ENCODE results near the gene PRSS27. TPM values are rescaled to one million over a fixed set of nuclear protein-coding genes. Genes with fewer than 3 reads are reported as not detected.
"Not testable (repeated sequence)": the region's sequence is repeated elsewhere in the genome, so short reads cannot be mapped to it uniquely, and the experiment has no call there.

The PRSS27 gene
- total RNA-seq, 1 experiment from 2014 or later = 2.0 TPM

DNA sequence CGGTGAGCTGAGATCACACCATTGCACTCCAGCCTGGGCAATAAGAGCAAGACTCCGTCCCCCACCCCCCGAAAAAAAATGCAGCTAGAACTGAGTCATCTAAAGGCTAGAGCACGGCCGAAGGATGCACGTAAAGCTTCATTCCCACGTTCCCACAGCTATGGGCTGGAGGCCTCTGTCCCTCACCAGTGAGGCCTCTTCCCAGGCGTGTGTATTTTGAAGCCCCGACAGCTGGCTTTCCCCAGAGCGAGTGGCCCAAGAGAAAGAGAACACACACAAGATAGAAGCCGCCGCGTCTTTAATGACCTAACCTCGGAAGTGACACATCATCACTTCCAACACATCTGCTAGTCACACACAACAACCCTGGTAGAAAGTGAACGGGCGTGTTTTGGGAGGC is 44.3 kb downstream of the PRSS27 start:
- Histone ChIP-seq H3K36me3 (replicated peaks; ENCODE audit: control insufficient read depth, insufficient read depth, low read length) (no peaks in the 10 kb centered on the region), H3K27me3 (ENCODE audit: control insufficient read depth, insufficient read depth, low read length) (no peaks in the 10 kb centered on the region), H3K4me3 (ENCODE audit: insufficient read depth, low read depth, low read length) (no peak overlapping the region)
- DNase-seq = no peak

GRCh38 chr16:2675021-2675420 is 45.0 kb downstream of the PRSS27 start:
- Histone ChIP-seq H3K27me3 (ENCODE audit: control insufficient read depth, insufficient read depth, low read length) (no peaks in the 10 kb centered on the region), H3K36me3 (replicated peaks; ENCODE audit: control insufficient read depth, insufficient read depth, low read length) (no peaks in the 10 kb centered on the region), H3K4me3 (ENCODE audit: insufficient read depth, low read depth, low read length) (no peak overlapping the region)
- DNase-seq = no peak

- Histone ChIP-seq H3K4me3 (ENCODE audit: insufficient read depth, low read depth, low read length) (peak overlapping the region; percentile 45), H3K36me3 (replicated peaks; ENCODE audit: control insufficient read depth, insufficient read depth, low read length) (no peaks in the 10 kb centered on the region), H3K27me3 (ENCODE audit: control insufficient read depth, insufficient read depth, low read length) (no peaks in the 10 kb centered on the region)
- DNase-seq = peak; percentile 100
These were observed 46.7 kb downstream of the PRSS27 start for GRCh38 chr16:2673066-2673999.

DNA sequence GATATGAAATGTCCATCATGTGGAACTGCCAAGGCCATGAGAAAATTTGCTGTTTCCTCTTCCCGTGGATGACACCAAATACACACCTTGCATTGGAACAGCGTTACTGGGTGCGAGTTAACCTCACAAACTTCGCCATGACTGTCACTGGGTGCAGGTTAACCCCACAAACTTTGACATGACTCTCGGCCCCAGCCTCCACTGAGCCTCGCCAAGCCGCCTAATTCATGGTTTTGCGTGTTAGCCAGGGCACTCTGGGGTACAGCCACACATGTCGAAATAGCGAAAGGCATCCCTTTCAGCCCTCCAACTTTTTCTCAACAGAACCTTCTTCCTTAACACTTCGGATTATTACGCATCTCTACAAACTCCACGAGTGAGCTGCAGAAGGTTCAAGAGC is 48.3 kb downstream of the PRSS27 start:
- Histone ChIP-seq H3K4me3 (ENCODE audit: insufficient read depth, low read depth, low read length) (no peak overlapping the region), H3K36me3 (replicated peaks; ENCODE audit: control insufficient read depth, insufficient read depth, low read length) (no peaks in the 10 kb centered on the region), H3K27me3 (ENCODE audit: control insufficient read depth, insufficient read depth, low read length) (no peaks in the 10 kb centered on the region)
- DNase-seq = no peak

- not testable (repeated sequence) for H3K27me3 ChIP-seq (ENCODE audit: control insufficient read depth, insufficient read depth, low read length); H3K4me3 ChIP-seq (ENCODE audit: insufficient read depth, low read depth, low read length); H3K36me3 ChIP-seq (replicated peaks; ENCODE audit: control insufficient read depth, insufficient read depth, low read length); DNase-seq
These were observed 48.8 kb downstream of the PRSS27 start for GRCh38 chr16:2671193-2671592.

DNA sequence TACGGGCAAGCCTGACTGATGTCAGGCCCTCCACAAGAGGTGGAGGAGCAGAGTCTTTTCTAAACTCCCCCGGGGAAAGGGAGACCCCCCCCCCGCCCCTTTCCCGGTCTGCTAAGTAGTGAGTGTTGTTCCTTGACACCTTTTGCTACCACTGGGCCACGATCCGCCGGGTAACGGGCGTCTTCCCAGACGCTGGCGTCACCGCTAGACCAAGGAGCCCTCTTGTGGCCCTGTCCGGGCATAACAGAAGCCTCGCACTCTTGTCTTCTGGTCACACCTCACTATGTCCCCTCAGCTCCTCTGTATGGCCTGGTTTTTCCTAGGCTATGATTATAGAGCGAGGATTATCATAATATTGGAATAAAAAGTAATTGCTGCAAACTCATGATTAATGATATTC is 50.0 kb downstream of the PRSS27 start:
- not testable (repeated sequence) for H3K27me3 ChIP-seq (ENCODE audit: control insufficient read depth, insufficient read depth, low read length); H3K36me3 ChIP-seq (replicated peaks; ENCODE audit: control insufficient read depth, insufficient read depth, low read length); H3K4me3 ChIP-seq (ENCODE audit: insufficient read depth, low read depth, low read length); DNase-seq

DNA sequence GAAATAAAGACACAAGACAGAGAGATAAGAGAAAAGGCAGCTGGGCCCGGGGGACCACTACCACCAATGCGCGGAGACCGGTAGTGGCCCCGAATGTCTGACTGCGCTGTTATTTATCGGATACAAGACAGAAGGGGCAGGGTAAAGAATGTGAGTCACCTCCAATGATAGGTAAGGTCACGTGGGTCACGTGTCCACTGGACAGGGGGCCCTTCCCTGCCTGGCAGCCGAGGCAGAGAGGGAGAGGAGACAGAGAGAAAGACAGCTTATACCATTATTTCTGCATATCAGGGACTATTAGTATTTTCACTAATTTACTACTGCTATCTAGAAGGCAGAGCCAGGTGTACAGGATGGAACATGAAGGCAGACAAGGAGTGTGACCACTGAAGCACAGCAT is 50.4 kb downstream of the PRSS27 start:
- not testable (repeated sequence) for H3K36me3 ChIP-seq (replicated peaks; ENCODE audit: control insufficient read depth, insufficient read depth, low read length); H3K4me3 ChIP-seq (ENCODE audit: insufficient read depth, low read depth, low read length); DNase-seq; H3K27me3 ChIP-seq (ENCODE audit: control insufficient read depth, insufficient read depth, low read length)

GRCh38 chr16:2666671-2667070 is 53.4 kb downstream of the PRSS27 start:
- H3K27me3 ChIP-seq (ENCODE audit: control insufficient read depth, insufficient read depth, low read length); DNase-seq; H3K4me3 ChIP-seq (ENCODE audit: insufficient read depth, low read depth, low read length); H3K36me3 ChIP-seq (replicated peaks; ENCODE audit: control insufficient read depth, insufficient read depth, low read length): not testable (repeated sequence)

GRCh38 chr16:2664574-2664982 is 55.4 kb downstream of the PRSS27 start:
- no peak for DNase-seq
- Histone ChIP-seq H3K36me3 (replicated peaks; ENCODE audit: control insufficient read depth, insufficient read depth, low read length) (no peaks in the 10 kb centered on the region), H3K27me3 (ENCODE audit: control insufficient read depth, insufficient read depth, low read length) (no peaks in the 10 kb centered on the region), H3K4me3 (ENCODE audit: insufficient read depth, low read depth, low read length) (no peak overlapping the region)

DNA sequence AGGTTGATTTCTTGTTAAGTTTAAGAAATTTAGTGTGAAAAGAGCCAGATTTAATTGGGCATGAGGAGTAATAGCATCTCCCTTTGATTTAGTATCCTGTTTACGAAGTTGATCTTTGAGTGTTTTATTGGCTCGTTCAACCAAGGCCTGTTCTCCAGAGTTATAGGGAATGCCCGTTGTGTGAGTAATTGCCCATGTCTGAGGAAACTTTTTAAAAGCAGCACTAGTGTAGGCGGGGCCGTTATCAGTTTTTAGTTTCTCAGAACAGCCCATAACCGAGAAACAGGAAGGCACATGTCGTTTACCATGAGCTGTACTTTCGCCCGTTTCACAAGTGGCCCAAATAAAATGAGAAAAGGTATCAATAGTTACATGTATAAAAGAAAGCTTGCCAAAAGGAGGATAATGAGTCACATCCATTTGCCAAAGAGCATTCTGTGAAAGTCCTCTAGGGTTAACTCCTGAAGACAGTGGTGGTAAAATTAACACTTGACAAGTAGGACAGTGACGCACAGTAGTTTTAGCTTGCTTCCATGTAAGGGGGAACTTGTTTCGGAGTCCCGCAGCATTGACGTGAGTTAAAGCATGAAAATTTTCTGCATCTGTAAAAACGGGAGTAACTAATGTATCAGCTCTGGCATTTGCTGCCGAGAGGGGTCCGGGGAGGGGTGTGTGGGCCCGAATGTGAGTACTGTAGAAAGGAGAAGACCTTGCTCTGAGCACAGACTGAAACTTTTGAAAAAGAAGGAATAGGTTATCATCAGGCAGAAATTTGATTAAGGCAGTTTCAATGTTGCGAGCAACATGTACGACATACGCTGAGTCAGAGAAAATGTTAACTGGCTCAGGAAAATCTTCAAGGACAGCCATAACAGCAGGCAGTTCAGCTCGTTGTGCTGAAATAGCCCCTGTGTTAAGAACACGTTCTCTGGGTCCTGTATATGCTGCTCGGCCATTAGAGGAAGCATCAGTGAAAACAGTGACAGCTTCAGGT is 56.2 kb downstream of the PRSS27 start:
- no peak for DNase-seq
- Histone ChIP-seq H3K36me3 (replicated peaks; ENCODE audit: control insufficient read depth, insufficient read depth, low read length) (no peaks in the 10 kb centered on the region), H3K4me3 (ENCODE audit: insufficient read depth, low read depth, low read length) (no peak overlapping the region), H3K27me3 (ENCODE audit: control insufficient read depth, insufficient read depth, low read length) (no peaks in the 10 kb centered on the region)

Other genes with a start within 250 kb of the PRSS27 start
- gene NTN3, start 248.9 kb downstream of the PRSS27 start, total RNA-seq (2014; rRNA removed; shearing (Covaris generic)) = 0.73 TPM in 1 of 2 replicates, not detected in the other
- gene TBC1D24, start 245.1 kb downstream of the PRSS27 start, total RNA-seq (2014; rRNA removed; shearing (Covaris generic)) = 12.3 and 13.5 TPM in 2 replicates
- 40.5 and 56.4 TPM in 2 replicates for gene ATP6V0C, start 206.3 kb downstream of the PRSS27 start, total RNA-seq (2014; rRNA removed; shearing (Covaris generic))
- 50.5 and 62.3 TPM in 2 replicates for gene AMDHD2, start 199.9 kb downstream of the PRSS27 start, total RNA-seq (2014; rRNA removed; shearing (Covaris generic))
- not detected in 2 replicates for gene CEMP1, start 188.8 kb downstream of the PRSS27 start, total RNA-seq (2014; rRNA removed; shearing (Covaris generic))
- 11.4 and 21.7 TPM in 2 replicates for gene PDPK1, start 182.2 kb downstream of the PRSS27 start, total RNA-seq (2014; rRNA removed; shearing (Covaris generic))
- gene KCTD5, start 37.7 kb downstream of the PRSS27 start, total RNA-seq (2014; rRNA removed; shearing (Covaris generic)) = 35.2 and 36.7 TPM in 2 replicates
- gene SRRM2, start 32.4 kb upstream of the PRSS27 start, total RNA-seq (2014; rRNA removed; shearing (Covaris generic)) = 69.0 and 96.1 TPM in 2 replicates
- gene ELOB, start 57.1 kb upstream of the PRSS27 start, total RNA-seq (2014; rRNA removed; shearing (Covaris generic)) = 236 and 269 TPM in 2 replicates
- gene PRSS33, start 67.3 kb upstream of the PRSS27 start, total RNA-seq (2014; rRNA removed; shearing (Covaris generic)) = not detected in 2 replicates
- gene PRSS41, start 78.2 kb upstream of the PRSS27 start, total RNA-seq (2014; rRNA removed; shearing (Covaris generic)) = not detected in 2 replicates
- 0.42 and 1.5 TPM in 2 replicates for gene PRSS21, start 97.0 kb upstream of the PRSS27 start, total RNA-seq (2014; rRNA removed; shearing (Covaris generic))
- not detected in 2 replicates for gene ZG16B, start 110.1 kb upstream of the PRSS27 start, total RNA-seq (2014; rRNA removed; shearing (Covaris generic))
- gene PRSS22, start 137.9 kb upstream of the PRSS27 start, total RNA-seq (2014; rRNA removed; shearing (Covaris generic)) = 0.80 and 0.85 TPM in 2 replicates
- gene FLYWCH2, start 163.0 kb upstream of the PRSS27 start, total RNA-seq (2014; rRNA removed; shearing (Covaris generic)) = 55.2 and 94.1 TPM in 2 replicates
- gene FLYWCH1, start 191.7 kb upstream of the PRSS27 start, total RNA-seq (2014; rRNA removed; shearing (Covaris generic)) = 22.7 and 33.5 TPM in 2 replicates
- 17.6 and 20.9 TPM in 2 replicates for gene KREMEN2, start 244.1 kb upstream of the PRSS27 start, total RNA-seq (2014; rRNA removed; shearing (Covaris generic))
- 62.6 and 65.6 TPM in 2 replicates for gene PAQR4, start 249.1 kb upstream of the PRSS27 start, total RNA-seq (2014; rRNA removed; shearing (Covaris generic))

Data from H7 (cell line).